K562 (cell line): ENCODE data around the gene ANOS1. TPM values are rescaled to one million over a fixed set of nuclear protein-coding genes. Genes with fewer than 3 reads are reported as not detected.

ENCODE experiments used
- ATAC-seq: fragments of 200-7000 bp; cut with Tn5 transposase; 3 replicates; pipeline ENCODE4 v1.9.1; 2020; ENCODE audit warnings: moderate library complexity
- BruUV-seq: library from RNA; stranded (reverse); fragments of 400-500 nt; replicated peaks from 2 replicates; lab custom pipeline; 2021; lab: Mats Ljungman, UMichigan
- CTCF ChIA-PET: fragments of 300-600 bp; formaldehyde crosslinking; extraction: SDS; loops from one replicate; lab custom pipeline; 2021; ENCODE audit warnings: low intra/inter-chr PET ratio; lab: Yijun Ruan, JAX
- POLR2A ChIA-PET: fragments of 300-600, 350-650 bp; sonication (Branson Sonifier 250); formaldehyde crosslinking; extraction: SDS; loops from one replicate; lab custom pipeline; 2021; ENCODE audit warnings: antibody characterized with exemption, inconsistent platforms; lab: Yijun Ruan, JAX
- DNase-seq, 4 experiments: peaks; one replicate each; pipeline versions ENCODE4 v3.0.0 to v3.0.0-alpha.2; 2011 to 2018; ENCODE audit warnings: low spot score in 3 of 4, mixed read lengths in 3 of 4; ENCODE audit errors: extremely low read depth in 1 of 4
- FAIRE-seq: peaks from 2 replicates; lab custom pipeline; 2011; peaks lifted over from hg19 to GRCh38; lab: Jason Lieb, UNC
- H2AFZ ChIP-seq: 2 replicates; pipeline ENCODE4 v1.6.0; 2011; ENCODE audit warnings: low read depth, low read length, control low read depth, inconsistent platforms
- H3K27ac ChIP-seq: fragments of 200-600 bp; 3 replicates; pipeline ENCODE4 v1.8.0; 2011; ENCODE audit warnings: low read depth, mild to moderate bottlenecking, control low read depth, inconsistent platforms, low read length, moderate library complexity, mixed read lengths; ENCODE audit errors: extremely low read depth
- H3K27me3 ChIP-seq, 2 experiments: fragments of 300-600 bp in 1 of 2; 2 replicates in 1 of 2; 3 replicates in 1 of 2; pipeline versions ENCODE4 v1.6.0 to v1.8.0; 2011; ENCODE audit warnings: inconsistent platforms in 2 of 2, low read length in 2 of 2, mild to moderate bottlenecking in 1 of 2, mixed read lengths in 1 of 2, moderate library complexity in 1 of 2; ENCODE audit not compliant: control insufficient read depth in 2 of 2, insufficient read depth in 2 of 2
- H3K36me3 ChIP-seq: fragments of 300-600 bp; 3 replicates; pipeline ENCODE4 v1.8.0; 2011; ENCODE audit warnings: mild to moderate bottlenecking, low read length, inconsistent platforms; ENCODE audit not compliant: control insufficient read depth, insufficient read depth
- H3K4me1 ChIP-seq, 2 experiments: fragments of 200-600 bp in 1 of 2; replicated peaks in 1 of 2; 2 replicates in 1 of 2; 3 replicates in 1 of 2; pipeline versions ENCODE4 v1.5.1 to v1.8.0; 2011; ENCODE audit warnings: inconsistent platforms in 2 of 2, low read length in 2 of 2, mild to moderate bottlenecking in 1 of 2, mixed read lengths in 1 of 2, moderate library complexity in 1 of 2; ENCODE audit not compliant: control insufficient read depth in 2 of 2, insufficient read depth in 2 of 2
- H3K4me2 ChIP-seq: 2 replicates; pipeline ENCODE4 v1.6.1; 2011; ENCODE audit warnings: low read length, control low read depth, inconsistent platforms, mixed read lengths; ENCODE audit not compliant: insufficient read depth
- H3K4me3 ChIP-seq: fragments of 200-600 bp; sonication (generic), shearing (Covaris generic); 2 replicates; pipeline ENCODE4 v1.5.1; 2016; ENCODE audit warnings: control low read depth, inconsistent platforms
- H3K79me2 ChIP-seq: fragments of 200-600 bp; 3 replicates; pipeline ENCODE4 v1.8.0; 2011; ENCODE audit warnings: low read length, inconsistent platforms; ENCODE audit not compliant: control insufficient read depth, insufficient read depth
- H3K9ac ChIP-seq, 2 experiments: 2 replicates each; pipeline versions ENCODE4 v1.6.0 to v1.6.1; 2011; ENCODE audit warnings: low read depth in 2 of 2, low read length in 2 of 2, control low read depth in 1 of 2, inconsistent platforms in 1 of 2, mild to moderate bottlenecking in 1 of 2, mixed read lengths in 1 of 2; ENCODE audit not compliant: insufficient read depth in 1 of 2
- H3K9me1 ChIP-seq: one replicate; pipeline ENCODE4 v1.6.0; 2011; ENCODE audit warnings: inconsistent platforms, mild to moderate bottlenecking, low read length, moderate library complexity; ENCODE audit not compliant: control insufficient read depth, insufficient read depth
- H3K9me3 ChIP-seq: replicated peaks from 2 replicates; pipeline ENCODE4 v1.5.1; 2011; ENCODE audit warnings: low read depth, low read length, inconsistent platforms; ENCODE audit not compliant: control insufficient read depth, insufficient read depth
- H4K20me1 ChIP-seq: replicated peaks from 2 replicates; pipeline ENCODE4 v1.6.1; 2011; ENCODE audit warnings: low read length, inconsistent platforms, mixed read lengths; ENCODE audit not compliant: control insufficient read depth, insufficient read depth
- FOXA1 ChIP-seq: fragments of 450-650 bp; IDR thresholded peaks from 2 replicates; pipeline ENCODE4 v1.6.1; 2016; ENCODE audit warnings: mild to moderate bottlenecking, borderline replicate concordance
- FOXK1 ChIP-seq: sonication (generic); formaldehyde crosslinking; IDR thresholded peaks from 2 replicates; pipeline ENCODE4 v1.8.0; 2022; ENCODE audit warnings: missing genetic modification reagents, mild to moderate bottlenecking, borderline replicate concordance
- NCOA4 ChIP-seq: fragments of 450-650 bp; IDR thresholded peaks from 2 replicates; pipeline ENCODE4 v1.6.1; 2018; ENCODE audit warnings: mild to moderate bottlenecking; ENCODE audit not compliant: partially characterized antibody
- PATZ1 ChIP-seq: fragments of 250-450 bp; sonication (Bioruptor Pico); IDR thresholded peaks from 2 replicates; pipeline ENCODE4 v1.5.0; 2020; ENCODE audit warnings: mild to moderate bottlenecking, borderline replicate concordance
- TCF7L2 ChIP-seq: fragments of 150-350 bp; IDR thresholded peaks from 2 replicates; pipeline ENCODE4 v1.6.1; 2016; ENCODE audit warnings: low read depth, mild to moderate bottlenecking, low read length, moderate library complexity
- ZNF124 ChIP-seq: sonication (generic); formaldehyde crosslinking; IDR thresholded peaks from 2 replicates; pipeline ENCODE4 v1.8.1; 2022; ENCODE audit warnings: missing genetic modification reagents
- ZNF134 ChIP-seq: fragments of 250-450 bp; sonication (Bioruptor Pico); conservative IDR thresholded peaks from 2 replicates; pipeline ENCODE4 v1.4.0; 2020
- ZNF212 ChIP-seq: fragments of 450-650 bp; formaldehyde crosslinking; IDR thresholded peaks from 2 replicates; pipeline ENCODE4 v1.4.0; 2020; ENCODE audit warnings: mild to moderate bottlenecking
- ZNF324 ChIP-seq: fragments of 250-450 bp; sonication (Bioruptor Pico); IDR thresholded peaks from 2 replicates; pipeline ENCODE4 v1.4.0; 2020; ENCODE audit warnings: mild to moderate bottlenecking
- ZNF347 ChIP-seq: fragments of 450-650 bp; formaldehyde crosslinking; IDR thresholded peaks from 2 replicates; pipeline ENCODE4 v1.4.0; 2020; ENCODE audit warnings: low read depth, mild to moderate bottlenecking, moderate library complexity
- ZNF445 ChIP-seq: fragments of 250-450 bp; sonication (Bioruptor Pico); IDR thresholded peaks from 2 replicates; pipeline ENCODE4 v1.4.0; 2020; ENCODE audit warnings: low read depth, mild to moderate bottlenecking, moderate library complexity
- WGBS: fragments of 100-300 bp; shearing (Covaris generic); methylation state at CpG from one replicate; pipeline ENCODE4 v1.1.6; 2016; ENCODE audit warnings: low coverage, mixed read lengths; ENCODE audit not compliant: insufficient coverage; ENCODE audit errors: missing lambda C conversion rate; 5-methylcytosine and 5-hydroxymethylcytosine counted together
- in situ Hi-C: fragments of 300-500 bp; cut with MboI; formaldehyde crosslinking; loops from 4 replicates; pipeline ENCODE4 v1.15.0; 2018; ENCODE audit warnings: inconsistent platforms, mixed read lengths
- intact Hi-C: fragments of 100-400 bp; cut with micrococcal nuclease; formaldehyde crosslinking; loops from 2 replicates; pipeline ENCODE4 v1.14.2; 2022
- polyA plus RNA-seq, 8 experiments: library from polyadenylated mRNA; depleted of rRNA in 4 of 8; stranded (reverse) in 5 of 8; unstranded in 3 of 8; fragments of >200 nt; fragmentation: Nextera tagmentation in 2 of 8; fragmentation: Illumina TruSeq in 1 of 8; extraction: Ambion mirVana in 2 of 8; extraction: Trizol in 1 of 8; gene quantifications; 2 replicates each; pipeline versions ENCODE4 v1.2.1 to v1.2.3, GENCODE V29; 2011 to 2014; ENCODE audit warnings: inconsistent platforms in 1 of 8, missing spikeins in 1 of 8
- total RNA-seq, 7 experiments: library from RNA; depleted of rRNA in 6 of 7; stranded (reverse); fragments of >200 nt in 6 of 7; fragmentation: Illumina TruSeq in 2 of 7; extraction: Trizol in 2 of 7; gene quantifications; 2 replicates each; pipeline versions ENCODE4 v1.2.1 to v1.2.3, GENCODE V29; 2011 to 2021; ENCODE audit warnings: low replicate concordance in 1 of 7
- TF ChIP-seq, protein P1 (sequence below): IDR thresholded peaks from 2 replicates; pipeline ENCODE4 v1.6.1; 2014; ENCODE audit warnings: antibody characterized with exemption
- TF ChIP-seq, protein P2 (sequence below): fragments of 450-650 bp; formaldehyde crosslinking; IDR thresholded peaks from 2 replicates; pipeline ENCODE4 v1.4.0; 2020; ENCODE audit warnings: mild to moderate bottlenecking

The ANOS1 gene
- total and polyA plus RNA-seq, 9 of the 15 experiments (the other 6 are each of a cell fraction or from before 2014, with no cell fraction given): 0.04 TPM; not detected in 8

GRCh38 chrX:8684201-8684965 lies 47.6 kb downstream of the ANOS1 start:
- CTCF ChIA-PET: no interaction called here
- no peak for FAIRE-seq
- no peaks in the 10 kb centered on the region for H4K20me1 ChIP-seq

More at GRCh38 chrX:8684201-8684965, 47.6 kb downstream of the ANOS1 start:
- no peak overlapping the region for H3K27ac ChIP-seq
- TF ChIP-seq NCOA4 (no peak), ZNF134 (no peak), FOXK1 (CRISPR knock-in tag) (no peak), ZNF324 (CRISPR knock-in tag) (no peak), TCF7L2 (no peak), ZNF445 (CRISPR knock-in tag) (no peak), FOXA1 (no peak), PATZ1 (CRISPR knock-in tag) (no peak), ZNF347 (CRISPR knock-in tag) (no peak), ZNF124 (CRISPR knock-in tag) (no peak), ZNF212 (CRISPR knock-in tag) (no peak)
- TF ChIP-seq, protein P1, sequence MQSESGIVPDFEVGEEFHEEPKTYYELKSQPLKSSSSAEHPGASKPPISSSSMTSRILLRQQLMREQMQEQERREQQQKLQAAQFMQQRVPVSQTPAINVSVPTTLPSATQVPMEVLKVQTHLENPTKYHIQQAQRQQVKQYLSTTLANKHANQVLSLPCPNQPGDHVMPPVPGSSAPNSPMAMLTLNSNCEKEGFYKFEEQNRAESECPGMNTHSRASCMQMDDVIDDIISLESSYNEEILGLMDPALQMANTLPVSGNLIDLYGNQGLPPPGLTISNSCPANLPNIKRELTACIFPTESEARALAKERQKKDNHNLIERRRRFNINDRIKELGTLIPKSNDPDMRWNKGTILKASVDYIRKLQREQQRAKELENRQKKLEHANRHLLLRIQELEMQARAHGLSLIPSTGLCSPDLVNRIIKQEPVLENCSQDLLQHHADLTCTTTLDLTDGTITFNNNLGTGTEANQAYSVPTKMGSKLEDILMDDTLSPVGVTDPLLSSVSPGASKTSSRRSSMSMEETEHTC: no peak
- TF ChIP-seq, protein P2, sequence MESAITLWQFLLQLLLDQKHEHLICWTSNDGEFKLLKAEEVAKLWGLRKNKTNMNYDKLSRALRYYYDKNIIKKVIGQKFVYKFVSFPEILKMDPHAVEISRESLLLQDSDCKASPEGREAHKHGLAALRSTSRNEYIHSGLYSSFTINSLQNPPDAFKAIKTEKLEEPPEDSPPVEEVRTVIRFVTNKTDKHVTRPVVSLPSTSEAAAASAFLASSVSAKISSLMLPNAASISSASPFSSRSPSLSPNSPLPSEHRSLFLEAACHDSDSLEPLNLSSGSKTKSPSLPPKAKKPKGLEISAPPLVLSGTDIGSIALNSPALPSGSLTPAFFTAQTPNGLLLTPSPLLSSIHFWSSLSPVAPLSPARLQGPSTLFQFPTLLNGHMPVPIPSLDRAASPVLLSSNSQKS: no peak
- TF ChIP-seq, all 486 proteins: peak for 0
- 2% methylated on average over 12 of the region's 16 CpGs for WGBS
- Histone ChIP-seq H3K9ac (no peak overlapping the region), H3K36me3 (no peaks in the 10 kb centered on the region), H3K79me2 (no peaks in the 10 kb centered on the region), H3K9me3 (no peaks in the 10 kb centered on the region), H3K4me1 (no peaks in the 10 kb centered on the region), H3K27me3 (no peaks in the 10 kb centered on the region), H3K4me3 (no peak overlapping the region), H3K4me2 (no peak overlapping the region), H2AFZ (no peak overlapping the region), H3K9me1 (no peaks in the 10 kb centered on the region)
- no peak for DNase-seq
- intact Hi-C loops (no loop called here), in situ Hi-C loops (no loop called here)
- ATAC-seq: no peak
- POLR2A ChIA-PET: no interaction called here
- no TSS peak for BruUV-seq
